CD4-positive, alpha-beta T cell treated with Interleukin-15 for 4 hours (primary cell): ENCODE results near the gene ADGRL2.
"Not testable (repeated sequence)": the region's sequence is repeated elsewhere in the genome, so short reads cannot be mapped to it uniquely, and the experiment has no call there.

Source experiments
- DNase-seq: peaks from one replicate; pipeline ENCODE4 v3.0.0-alpha.2; 2020; ENCODE audit warnings: low spot score

Gene ADGRL2

GRCh38 chr1:81850031-81850430, 49.3 kb downstream of the ADGRL2 start:
- no peak for DNase-seq

DNA sequence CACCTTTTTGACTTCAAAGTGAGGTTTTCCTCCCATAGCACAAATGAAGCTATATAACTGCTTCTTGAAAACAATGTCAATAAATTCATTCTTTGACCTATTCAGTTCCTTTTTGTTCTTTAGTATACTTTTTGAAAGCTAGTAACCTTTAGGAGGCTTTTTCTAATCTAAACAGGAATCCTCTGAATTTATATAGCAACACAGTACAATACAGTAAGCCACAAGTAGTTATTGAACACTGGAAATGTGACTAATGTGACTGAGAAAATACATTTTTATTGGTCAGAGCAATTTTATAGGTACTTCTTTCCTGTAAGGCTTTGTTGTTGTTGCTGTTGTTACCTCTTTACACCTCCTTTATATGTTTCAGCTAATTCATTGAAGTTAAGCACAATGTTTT, 49.8 kb downstream of the ADGRL2 start:
- no peak for DNase-seq

- DNase-seq, result no peak
These were observed 50.5 kb downstream of the ADGRL2 start for GRCh38 chr1:81851217-81851616.

DNA sequence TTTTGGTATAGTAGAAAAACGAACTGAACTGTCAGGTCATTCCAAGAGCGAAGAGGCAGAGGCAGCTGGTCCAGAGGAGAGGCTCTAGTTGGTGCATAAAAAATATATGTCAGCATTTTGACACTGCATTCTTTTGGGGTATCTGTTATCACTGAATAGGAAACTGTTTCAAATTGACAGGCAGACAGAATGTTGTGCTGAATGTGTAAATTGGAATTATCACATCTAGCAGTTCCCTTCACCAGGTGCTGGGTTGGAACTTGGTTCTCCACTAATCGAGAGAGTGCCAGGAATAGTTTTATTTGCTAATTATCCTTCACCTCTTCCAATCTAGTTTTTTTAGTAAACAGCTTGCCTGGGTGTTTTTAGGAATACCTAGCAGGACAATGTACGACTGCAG, 52.2 kb downstream of the ADGRL2 start:
- no peak for DNase-seq

DNA sequence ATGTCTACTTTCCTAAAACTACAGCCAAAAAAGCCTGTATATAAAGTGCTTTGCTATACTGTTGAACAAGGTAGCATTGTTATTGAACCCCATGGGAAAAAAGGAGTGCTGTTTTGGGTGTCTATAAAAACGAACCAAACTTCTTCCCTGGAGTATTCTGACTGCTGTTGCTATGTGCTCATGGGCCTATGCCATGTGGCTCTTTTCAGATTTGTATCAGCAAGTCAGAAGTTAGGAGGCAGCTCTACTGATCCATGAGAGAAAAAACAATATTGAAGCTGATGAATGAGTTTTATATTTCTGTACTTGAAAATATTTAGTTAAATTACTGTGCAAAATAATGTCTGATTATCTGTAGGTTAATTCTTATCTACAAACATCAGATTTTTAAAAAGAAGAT, 66.5 kb downstream of the ADGRL2 start:
- DNase-seq, result no peak

GRCh38 chr1:81869307-81869706, 68.6 kb downstream of the ADGRL2 start:
- DNase-seq, result no peak

- not testable (repeated sequence) for DNase-seq
These were observed 70.4 kb downstream of the ADGRL2 start for GRCh38 chr1:81871091-81871490.

GRCh38 chr1:81873946-81874345, 73.2 kb downstream of the ADGRL2 start:
- no peak for DNase-seq

DNA sequence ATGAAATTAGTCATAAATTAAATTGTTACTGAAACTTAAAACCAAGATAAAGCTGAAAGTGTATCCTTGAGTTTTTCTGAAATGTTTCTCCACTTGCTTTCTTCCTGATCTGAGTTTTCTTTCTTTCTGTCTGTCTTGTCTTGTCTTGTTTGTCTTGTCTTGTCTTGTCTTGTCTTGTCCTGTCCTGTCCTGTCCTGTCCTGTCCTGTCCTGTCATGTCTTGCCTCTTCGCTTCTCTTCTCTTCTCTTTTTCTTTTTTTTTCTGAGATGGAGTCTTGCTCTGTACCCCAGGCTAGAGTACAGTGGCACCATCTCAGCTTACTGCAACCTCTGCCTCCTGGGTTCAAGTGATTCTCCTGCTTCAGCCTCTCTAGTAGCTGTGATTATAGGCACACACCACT, 73.7 kb downstream of the ADGRL2 start:
- no peak for DNase-seq

GRCh38 chr1:81874940-81875339, 74.2 kb downstream of the ADGRL2 start:
- no peak for DNase-seq

GRCh38 chr1:81876901-81877733, 76.4 kb downstream of the ADGRL2 start:
- no peak for DNase-seq

- DNase-seq, result no peak
These were observed 77.2 kb downstream of the ADGRL2 start for GRCh38 chr1:81877940-81878339.

DNA sequence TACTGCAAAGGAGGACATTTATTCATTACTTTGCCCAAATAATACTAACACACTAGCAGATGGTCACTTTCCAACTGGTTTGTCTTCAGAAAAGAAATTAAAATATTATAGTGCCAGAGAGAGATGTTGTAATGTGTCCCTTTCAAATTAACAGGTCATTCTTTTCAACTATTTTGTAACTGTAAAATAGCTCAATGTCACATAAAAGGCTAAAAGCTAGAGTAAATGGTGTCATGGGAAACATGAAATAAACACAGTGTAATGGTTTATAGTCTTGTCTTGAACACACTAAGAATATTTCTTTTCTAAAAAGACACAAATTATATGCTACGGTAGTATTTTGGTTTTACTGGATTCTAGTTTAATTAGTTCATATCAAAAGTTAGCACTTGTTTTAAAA, 77.8 kb downstream of the ADGRL2 start:
- DNase-seq, result no peak

- no peak for DNase-seq
These were observed 80.0 kb downstream of the ADGRL2 start for GRCh38 chr1:81880781-81881180.

DNA sequence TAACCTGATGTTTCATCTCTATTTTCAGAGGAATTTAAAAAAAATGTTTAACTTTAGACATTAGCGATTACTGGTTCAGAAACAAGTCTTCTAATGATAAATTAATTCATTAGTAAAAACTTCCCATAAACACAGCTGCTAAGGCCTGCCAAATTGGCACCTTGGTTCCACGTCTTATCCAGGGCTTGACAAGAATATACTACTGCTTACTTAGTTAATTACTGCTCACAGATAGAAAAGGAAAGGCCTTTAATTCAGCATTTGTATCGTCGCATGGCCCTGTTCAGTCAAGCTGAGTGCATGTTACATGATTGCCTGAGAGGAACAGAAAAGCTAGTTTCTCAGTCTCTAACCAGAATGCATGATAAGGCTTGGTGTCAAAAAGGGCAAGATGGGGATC, 84.6 kb downstream of the ADGRL2 start:
- no peak for DNase-seq

DNA sequence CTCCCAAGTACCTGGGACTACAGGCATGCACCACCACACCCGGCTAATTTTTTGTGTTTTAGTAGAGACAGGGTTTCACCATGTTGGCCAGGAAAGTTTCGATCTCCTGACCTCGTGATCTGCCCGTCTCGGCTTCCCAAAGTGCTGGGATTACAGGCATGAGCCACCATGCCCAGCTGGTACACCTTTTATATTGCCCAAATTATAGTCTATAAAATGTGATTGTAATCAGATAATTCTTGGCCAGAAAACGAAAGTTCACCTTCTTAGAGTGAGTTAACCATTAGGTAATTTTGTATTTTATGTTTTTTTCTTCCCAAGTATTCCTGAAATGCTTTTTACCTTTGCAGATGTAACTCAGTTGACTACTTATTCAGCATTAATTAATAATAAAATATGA, 85.6 kb downstream of the ADGRL2 start:
- not testable (repeated sequence) for DNase-seq

- no peak for DNase-seq
These were observed 86.8 kb downstream of the ADGRL2 start for GRCh38 chr1:81887421-81888144.

- no peak for DNase-seq
These were observed 88.4 kb downstream of the ADGRL2 start for GRCh38 chr1:81889166-81889565.

GRCh38 chr1:81894867-81895266, 94.1 kb downstream of the ADGRL2 start:
- DNase-seq, result no peak

DNA sequence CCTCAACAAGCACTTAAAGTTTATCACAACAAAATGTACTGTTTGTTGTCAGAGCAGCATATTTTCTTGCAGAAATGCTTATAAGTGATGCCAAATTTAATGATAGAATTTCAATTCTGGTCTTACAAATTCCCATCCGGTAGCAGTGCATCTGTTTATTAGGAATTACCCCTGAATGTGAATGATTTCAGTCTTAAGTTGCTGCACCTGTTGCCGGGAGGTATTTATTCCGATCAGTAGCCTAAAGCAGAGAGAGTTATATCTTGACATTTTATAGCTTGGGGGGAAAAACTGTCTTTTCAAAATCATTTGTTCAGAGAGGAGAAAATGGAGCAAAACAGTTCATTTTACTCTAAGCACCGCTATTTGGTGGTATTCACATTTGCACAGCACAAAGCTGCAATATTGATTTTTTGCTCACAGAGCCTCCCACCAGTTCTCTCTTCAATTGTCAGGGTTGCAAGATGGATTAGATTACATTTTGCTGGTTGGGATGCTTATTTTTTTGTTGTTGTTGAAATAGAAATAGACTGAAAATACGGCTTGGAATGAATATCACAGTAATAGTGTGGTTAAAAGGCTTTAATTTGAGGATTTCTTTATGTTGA, 98.6 kb downstream of the ADGRL2 start:
- no peak for DNase-seq

DNA sequence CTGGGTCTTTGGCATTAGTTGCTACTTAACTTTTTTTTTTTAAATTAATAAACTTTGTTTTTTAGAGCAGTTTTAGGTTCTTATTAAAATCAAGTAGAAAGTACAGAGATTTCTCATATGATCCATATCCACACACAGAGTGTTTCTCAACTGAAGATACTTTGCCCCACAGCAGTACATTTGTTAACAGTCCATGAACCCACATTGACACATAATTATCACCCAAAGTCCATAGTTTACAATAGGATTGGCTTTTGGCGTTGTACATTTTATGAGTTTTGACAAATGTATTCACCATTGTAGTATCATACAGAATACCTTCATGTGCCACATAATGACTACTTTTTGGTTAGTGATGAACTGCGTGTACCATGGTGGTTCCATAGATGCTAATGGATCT, 106.8 kb downstream of the ADGRL2 start:
- DNase-seq, result no peak

- DNase-seq, result no peak
These were observed 111.6 kb downstream of the ADGRL2 start for GRCh38 chr1:81912383-81912782.

DNA sequence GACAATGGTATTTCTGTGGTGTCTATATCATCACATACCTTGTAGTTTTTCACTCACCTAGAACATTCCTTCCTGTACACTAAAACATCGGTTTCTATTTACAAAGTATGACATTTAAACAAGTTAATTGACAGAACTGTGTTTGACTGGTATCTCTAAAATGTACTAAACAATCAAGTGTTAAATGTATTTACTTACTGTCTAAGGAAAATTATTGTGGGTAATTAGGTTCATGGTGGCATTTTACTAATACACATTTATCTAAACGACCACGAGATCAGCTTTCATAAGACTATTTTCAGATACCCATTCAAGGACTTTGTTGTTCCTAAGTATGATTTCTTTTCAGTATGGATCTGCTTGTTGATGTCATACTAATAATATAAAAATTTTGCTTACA, 115.2 kb downstream of the ADGRL2 start:
- no peak for DNase-seq
